Measurements from ENCODE around the gene SNCA.

SNCA gene

DNA sequence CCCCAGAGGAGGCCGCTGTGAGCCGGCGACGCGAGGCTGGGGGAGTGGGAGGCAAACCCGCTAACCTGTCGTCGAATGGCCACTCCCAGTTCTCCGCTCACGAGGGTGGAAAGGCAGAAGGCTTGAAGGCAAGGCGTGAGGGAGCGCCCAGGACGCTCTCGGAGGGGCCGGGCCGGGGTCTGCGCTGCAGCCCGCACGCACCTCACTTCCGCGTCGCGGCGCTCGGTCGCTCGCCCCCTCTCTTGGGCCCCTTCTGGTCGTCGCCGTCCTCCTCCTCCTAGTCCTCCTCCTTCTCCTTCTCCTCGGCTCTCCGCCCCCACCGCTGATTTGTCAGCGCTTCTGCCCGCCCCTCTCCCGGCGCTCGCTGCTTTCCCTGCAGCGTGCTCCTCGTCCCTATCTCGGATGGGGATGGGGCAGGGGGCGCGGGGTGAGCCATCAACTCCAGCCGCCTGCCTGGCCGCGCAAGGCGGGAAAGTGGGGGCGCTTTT lies at the start of gene SNCA:
SNCA (minus strand) TSS at position 265 of the 488 bp plus-strand sequence. CDS start 1,494 bp downstream, outside the sequence.
- CTCF ChIA-PET = no interaction called here
- H3K27ac ChIP-seq = peak within 1 kb of the TSS; percentile 81
- TF ChIP-seq, protein P1, sequence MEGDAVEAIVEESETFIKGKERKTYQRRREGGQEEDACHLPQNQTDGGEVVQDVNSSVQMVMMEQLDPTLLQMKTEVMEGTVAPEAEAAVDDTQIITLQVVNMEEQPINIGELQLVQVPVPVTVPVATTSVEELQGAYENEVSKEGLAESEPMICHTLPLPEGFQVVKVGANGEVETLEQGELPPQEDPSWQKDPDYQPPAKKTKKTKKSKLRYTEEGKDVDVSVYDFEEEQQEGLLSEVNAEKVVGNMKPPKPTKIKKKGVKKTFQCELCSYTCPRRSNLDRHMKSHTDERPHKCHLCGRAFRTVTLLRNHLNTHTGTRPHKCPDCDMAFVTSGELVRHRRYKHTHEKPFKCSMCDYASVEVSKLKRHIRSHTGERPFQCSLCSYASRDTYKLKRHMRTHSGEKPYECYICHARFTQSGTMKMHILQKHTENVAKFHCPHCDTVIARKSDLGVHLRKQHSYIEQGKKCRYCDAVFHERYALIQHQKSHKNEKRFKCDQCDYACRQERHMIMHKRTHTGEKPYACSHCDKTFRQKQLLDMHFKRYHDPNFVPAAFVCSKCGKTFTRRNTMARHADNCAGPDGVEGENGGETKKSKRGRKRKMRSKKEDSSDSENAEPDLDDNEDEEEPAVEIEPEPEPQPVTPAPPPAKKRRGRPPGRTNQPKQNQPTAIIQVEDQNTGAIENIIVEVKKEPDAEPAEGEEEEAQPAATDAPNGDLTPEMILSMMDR (conservative IDR thresholded peaks at IDR 0.05; ENCODE audit: low read depth) = no peak
- peak; percentile 73 for DNase-seq (ENCODE audit: low spot score)
- POLR2A ChIA-PET (ENCODE audit: low non-redundant PET) = no interaction called here

DNA sequence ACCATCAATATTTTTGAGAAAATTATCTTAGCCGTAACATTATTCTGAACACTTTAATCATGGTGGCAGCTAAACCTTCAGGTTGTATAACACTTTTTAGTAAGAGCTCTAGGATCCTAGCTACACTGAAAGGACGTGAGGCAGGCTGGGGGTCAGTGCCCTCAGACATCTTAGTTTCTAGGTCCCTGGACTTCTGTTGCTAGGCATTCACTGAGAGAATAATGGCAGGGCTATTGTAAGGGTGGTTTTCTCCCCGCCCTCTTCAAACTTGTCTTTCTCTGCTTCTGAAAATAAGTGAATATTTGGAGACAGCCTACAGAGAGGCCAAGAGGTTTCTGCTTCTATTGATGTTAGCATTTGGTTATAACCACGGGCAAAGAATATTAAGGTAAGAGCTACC lies 42.3 kb upstream of the SNCA start:
- no peak for DNase-seq (ENCODE audit: low spot score)
- TF ChIP-seq, protein P1 (conservative IDR thresholded peaks at IDR 0.05; ENCODE audit: low read depth) = no peak
- H3K27ac ChIP-seq = no peak overlapping the region
- ChIA-PET CTCF (no interaction called here), POLR2A (ENCODE audit: low non-redundant PET) (no interaction called here)

DNA sequence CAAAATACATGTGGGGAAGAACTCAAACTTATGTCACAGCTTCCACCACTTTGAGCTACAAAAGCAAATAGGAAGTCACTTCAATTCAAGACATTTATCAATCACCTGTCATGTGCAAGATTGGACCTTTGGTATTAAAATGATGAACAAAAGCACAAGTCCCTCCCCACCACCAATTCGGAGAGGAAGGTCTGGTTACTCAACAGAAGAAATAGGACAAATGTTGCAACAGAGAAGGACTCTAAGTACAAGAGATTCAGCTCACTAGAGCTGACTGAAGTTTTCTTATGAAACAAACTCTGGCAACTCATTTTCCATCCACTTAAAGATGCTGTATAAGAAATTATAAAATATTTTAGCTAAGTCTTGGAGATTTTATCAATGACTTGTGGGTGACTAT lies 41.6 kb upstream of the SNCA start:
- ChIA-PET POLR2A (ENCODE audit: low non-redundant PET) (no interaction called here), CTCF (interaction anchor here (0.6 kb wide), 1 partner anchor 253 kb away, joined by 4 read pairs; no protein-coding TSS in a partner anchor)
- DNase-seq (ENCODE audit: low spot score) = no peak
- H3K27ac ChIP-seq = no peak overlapping the region
- TF ChIP-seq, protein P1 (conservative IDR thresholded peaks at IDR 0.05; ENCODE audit: low read depth) = no peak

DNA sequence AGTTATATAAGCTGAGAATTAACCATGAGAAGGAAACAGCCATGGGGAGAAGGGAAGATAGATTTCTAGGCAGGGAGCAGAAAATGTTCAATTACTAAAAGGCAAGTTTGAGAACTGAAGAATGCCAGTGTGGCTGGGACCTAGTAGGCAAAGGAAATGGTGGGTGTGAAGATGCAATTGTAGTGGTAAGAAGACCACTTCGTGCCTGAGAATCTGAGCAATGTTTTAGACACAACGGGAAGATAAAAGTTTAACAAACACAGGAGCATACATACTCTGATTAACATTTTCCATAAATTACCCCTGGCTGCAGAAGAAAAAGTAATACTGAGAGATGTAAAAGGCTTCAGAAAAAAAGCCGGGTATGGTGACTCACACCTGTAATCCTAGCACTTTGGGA lies 39.6 kb upstream of the SNCA start:
- ChIA-PET POLR2A (ENCODE audit: low non-redundant PET) (no interaction called here), CTCF (interaction anchor here (0.6 kb wide), 2 partner anchors 219 to 236 kb away, joined by 3 read pairs; no protein-coding TSS in a partner anchor)
- TF ChIP-seq, protein P1 (conservative IDR thresholded peaks at IDR 0.05; ENCODE audit: low read depth) = no peak
- H3K27ac ChIP-seq = no peak overlapping the region
- no peak for DNase-seq (ENCODE audit: low spot score)

DNA sequence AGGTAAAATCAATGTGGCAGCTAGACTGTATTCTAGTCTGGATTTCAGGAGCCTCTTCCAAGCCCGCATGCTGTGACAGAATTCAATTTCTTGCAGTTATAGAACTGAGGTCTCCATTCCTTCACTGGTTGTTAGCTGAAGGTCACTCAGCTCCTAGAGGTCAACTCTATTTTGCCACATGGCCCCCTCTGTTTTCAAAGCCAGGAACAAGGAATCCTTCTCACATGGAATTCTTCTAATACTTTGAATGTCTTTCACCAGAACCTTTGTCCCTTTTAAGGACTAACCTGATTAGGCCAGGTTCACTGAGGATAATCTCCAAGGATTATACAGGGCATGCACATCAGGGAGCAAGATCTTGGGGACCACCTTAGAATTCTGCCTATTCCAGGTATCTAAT lies 34.2 kb upstream of the SNCA start:
- TF ChIP-seq, protein P1 (conservative IDR thresholded peaks at IDR 0.05; ENCODE audit: low read depth) = no peak
- DNase-seq (ENCODE audit: low spot score) = no peak
- ChIA-PET POLR2A (ENCODE audit: low non-redundant PET) (no interaction called here), CTCF (no interaction called here)
- H3K27ac ChIP-seq = no peak overlapping the region

DNA sequence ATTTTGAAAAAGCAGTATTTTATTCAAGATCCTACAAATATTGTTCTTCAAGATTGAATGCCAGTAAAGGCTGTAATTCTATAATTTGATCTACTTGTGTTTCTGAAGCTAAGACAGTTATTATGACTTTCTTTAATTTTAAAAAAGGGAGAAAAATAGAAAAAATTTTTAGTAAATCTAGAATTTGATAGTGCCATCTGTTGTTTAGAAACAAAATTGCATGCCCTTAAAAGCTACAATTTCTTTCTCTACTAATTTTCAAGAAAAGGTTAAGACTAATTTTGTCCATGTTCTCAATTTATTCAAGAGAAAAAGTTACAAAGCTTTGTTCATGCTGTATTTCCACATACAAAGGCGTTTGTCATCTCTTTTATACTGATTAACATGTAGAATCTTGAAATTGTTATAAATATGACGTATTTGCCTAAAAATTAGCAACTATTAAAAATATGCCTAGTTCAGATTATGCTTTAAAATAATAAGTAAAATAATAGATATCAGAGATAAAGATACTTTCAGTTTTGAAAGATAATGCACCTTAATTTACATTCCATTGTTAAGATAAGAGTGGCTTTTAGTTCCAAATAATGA lies 32.1 kb upstream of the SNCA start:
- POLR2A ChIA-PET (ENCODE audit: low non-redundant PET) = no interaction called here
- H3K27ac ChIP-seq = no peak overlapping the region
- TF ChIP-seq, protein P1 (conservative IDR thresholded peaks at IDR 0.05; ENCODE audit: low read depth) = peak; percentile 67
- DNase-seq (ENCODE audit: low spot score) = no peak
- CTCF ChIA-PET = interaction anchor here (0.7 to 1.2 kb wide), 6 partner anchors 33 to 522 kb away, joined by 3 to 13 read pairs (median 6); no protein-coding TSS in a partner anchor
